Hypothalamus (tissue), 51 donors: ENCODE results near the gene PSKH1.
A peak's percentile ranks its signal among the peaks of the same experiment; 100 is the strongest.

Experiments used
- DNase-seq, 51 donors: peaks; one replicate each; lab custom pipeline; 2025; lab: John Stamatoyannopoulos, UW

The PSKH1 gene

GRCh38 chr16:67953641-67954375, 60.8 kb downstream of the PSKH1 start:
- DNase-seq: no peak

DNA sequence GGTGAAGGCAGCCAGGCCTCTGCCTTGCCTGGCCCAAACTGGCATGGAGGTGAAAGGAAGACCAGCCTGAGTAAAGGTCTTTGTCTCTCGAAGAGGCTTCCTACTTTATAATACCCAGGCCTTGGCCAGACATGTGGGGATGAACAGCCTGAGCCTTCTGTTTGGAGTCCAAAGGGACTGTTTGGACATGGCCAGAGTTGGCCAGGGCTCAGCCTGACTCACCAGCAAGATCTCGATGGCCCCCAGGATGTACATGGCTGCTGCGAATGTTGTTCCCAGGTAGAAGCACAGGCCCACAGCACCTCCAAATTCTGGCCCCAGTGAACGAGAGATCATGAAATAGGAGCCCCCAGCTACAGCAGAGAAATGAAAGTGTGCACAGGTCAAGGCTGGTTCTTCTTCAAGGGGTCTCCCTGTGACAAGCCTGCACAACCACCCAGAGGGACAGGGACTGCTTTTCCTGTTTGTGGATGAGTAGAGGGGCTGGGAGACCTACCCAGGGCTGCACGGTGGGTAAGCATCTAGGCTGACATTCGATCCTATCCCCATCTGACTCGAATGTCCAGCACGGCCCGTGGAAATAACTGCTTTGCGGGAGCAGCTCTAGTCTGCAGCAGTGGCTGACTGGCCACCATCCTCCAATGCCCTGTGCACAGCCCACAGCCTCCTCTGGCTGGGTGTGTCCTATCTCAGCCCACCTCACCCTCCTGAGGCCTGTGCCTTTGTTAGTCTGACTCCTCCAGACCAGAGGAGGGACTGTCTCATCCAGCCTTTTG, 61.6 kb downstream of the PSKH1 start:
- no peak for DNase-seq

GRCh38 chr16:67957622-67958021, 64.6 kb downstream of the PSKH1 start:
- DNase-seq: no peak

DNA sequence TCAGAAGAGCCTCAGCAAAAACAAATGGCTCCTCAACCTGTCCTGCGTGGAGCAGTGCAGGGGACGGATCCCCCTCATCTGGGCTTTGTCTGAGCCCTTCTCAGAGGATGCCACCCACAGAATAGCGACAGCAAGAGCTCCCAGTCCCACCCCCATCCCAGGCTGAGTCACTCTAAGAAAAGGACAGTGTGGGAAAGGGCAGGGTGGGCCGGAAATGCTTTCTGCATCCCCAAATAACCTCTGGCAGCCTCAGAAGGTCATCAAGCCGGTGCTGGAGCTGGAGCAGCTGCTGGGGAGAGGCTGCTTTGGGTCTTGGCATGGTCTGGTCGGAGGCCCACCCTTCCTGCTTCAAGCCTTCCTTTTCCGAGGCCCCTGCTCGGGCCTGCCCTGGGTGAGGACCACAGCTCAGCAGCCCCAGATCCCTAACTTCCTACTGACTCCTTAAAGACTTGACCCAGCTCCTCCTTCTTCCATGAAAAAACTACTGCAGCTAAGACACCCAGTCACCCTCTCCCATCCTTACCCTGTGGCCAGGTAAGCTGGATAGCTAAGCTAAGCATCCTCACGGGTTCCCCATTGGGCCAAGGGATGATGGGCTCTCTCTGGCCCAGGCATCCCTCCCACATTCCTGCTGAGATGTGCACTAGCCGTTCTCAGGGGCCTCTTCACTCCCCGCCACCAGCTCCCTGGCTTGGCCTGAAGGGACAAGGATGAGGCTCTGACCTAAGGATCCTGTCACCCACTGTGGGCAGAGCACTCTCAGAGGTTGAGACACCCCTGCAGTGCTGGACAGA, 66.7 kb downstream of the PSKH1 start:
- no peak for DNase-seq

GRCh38 chr16:67961551-67961957, 68.5 kb downstream of the PSKH1 start:
- DNase-seq: peak in 1 of 51 donors; percentile 25

- no peak for DNase-seq
Measured at GRCh38 chr16:67962135-67962534, 69.1 kb downstream of the PSKH1 start.

DNA sequence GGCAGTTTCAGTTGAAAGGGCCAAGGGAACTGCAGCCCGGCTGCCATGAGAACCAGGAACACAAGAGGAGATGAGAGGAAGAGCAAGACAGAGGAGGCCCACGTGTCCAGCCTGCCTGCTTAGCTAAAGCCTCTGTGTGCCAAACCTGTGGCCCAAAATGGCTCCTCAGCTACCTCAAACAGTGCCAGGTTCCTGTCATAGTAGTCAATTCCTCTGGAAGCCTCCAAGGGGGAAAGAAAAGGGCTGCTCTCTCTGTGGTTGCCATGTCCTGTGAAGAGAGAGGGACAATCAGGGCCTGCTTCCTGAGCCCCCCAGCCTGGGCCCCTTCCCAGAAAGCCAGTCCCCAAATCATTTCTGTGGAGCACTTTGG, 70.2 kb downstream of the PSKH1 start:
- DNase-seq: peak in 16 of 51 donors; percentile 5 to 62 (median 46)

DNA sequence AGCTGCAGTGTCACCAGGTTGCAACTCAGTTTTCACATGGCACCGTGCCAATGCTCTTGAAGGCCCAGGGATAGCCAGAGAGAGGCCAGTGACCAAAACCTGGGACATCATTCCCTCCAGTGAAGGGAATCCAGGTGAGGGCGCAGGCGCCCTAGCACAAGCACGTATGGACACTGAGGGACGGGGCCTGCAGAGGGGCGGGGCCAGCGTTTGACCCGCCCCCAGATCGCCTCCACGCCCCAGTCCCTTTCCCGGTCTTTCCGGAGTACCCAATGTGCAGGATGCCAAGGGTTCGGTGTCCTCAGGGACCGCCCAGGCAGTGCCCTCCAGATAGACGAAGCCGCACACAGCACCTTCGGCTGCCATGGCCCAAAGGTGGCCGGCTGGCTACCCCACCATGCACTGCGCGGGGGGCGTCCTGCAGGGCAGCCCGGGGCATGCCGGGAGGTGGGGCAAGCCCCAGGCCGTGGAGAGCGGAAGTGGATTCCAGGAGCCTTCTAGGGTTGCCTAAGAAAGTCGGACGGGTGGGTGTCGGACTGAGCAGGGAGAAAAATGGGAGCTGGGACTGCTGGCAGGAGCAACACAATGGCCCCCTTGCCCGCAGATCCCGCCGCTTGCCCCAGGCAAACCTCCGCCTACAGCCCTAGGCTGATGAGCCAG, 70.7 kb downstream of the PSKH1 start:
- DNase-seq: peak in 7 of 51 donors; percentile 18 to 55 (median 45)

DNA sequence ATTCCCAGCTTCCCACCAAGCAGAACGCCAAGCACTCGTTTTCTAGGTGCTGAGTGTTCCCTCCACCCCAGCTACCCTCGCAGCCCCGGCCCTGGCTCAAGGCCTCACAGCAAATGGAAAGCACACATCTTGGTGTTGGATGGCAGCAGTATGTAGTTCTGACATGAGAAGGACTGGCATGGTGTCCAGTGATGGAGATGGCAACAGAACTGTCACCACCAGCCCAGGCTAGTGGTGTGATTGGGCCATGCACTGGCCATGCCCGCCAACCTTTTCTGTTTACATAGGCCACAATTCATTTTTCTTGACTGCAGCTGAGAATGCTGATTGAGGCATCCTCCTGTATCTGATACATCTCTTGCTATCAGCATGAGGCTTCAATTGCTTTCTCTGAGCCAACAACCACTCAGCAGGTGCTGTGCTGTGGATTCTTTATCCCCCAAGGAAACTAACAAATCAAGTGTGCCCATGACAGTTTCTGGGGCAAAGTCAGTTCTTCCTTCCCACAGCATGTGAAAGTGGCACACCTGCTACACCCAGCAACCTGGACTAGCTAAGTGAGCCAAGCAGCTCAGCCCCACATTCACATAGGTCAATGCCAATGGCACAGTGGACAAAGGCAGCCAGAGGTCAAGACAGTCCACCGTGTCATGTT, 71.5 kb downstream of the PSKH1 start:
- no peak for DNase-seq

DNA sequence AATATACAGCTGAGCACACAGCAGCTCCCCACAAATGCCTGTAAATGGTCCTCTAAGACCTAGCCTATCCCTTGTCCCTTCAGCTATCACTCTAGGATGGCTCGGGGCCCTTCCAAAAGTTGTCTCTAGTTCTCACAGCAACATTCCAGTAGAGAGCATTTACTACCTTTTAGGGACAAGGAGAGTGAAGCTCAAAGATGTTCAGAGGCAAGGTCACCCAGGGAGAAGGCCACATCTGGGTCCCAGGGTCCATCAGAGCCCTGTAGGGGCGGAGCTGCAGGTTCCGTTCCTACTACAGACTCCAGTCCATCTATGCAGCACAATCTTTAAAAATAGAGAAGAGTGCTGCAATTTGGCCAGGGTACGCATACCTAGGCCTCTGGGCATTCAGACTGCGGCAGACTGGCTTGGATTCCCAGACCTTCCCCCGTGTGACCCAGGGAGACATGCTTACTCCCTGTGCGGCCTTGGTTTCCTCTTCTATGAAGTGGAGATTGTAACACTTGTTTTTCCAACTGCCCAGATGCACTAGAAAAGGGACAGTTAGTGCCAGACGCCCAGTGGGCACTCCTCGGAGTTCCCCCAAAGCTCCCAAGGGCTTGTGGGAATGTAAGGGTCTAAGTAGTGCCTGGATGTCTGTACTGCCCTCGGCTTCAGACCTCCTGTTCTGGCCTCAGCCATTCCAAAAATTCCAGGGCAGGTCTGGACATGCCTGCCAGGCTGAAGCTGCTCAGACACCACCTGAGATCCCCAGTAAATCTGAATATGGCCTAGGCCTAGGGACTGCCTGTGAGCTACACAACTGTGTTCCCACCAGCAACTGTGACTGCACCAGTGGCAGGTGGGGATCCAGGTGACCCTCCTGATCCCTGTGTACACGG, 72.9 kb downstream of the PSKH1 start:
- no peak for DNase-seq

GRCh38 chr16:67966549-67967182, 73.6 kb downstream of the PSKH1 start:
- DNase-seq: peak in 1 of 51 donors; percentile 31

DNA sequence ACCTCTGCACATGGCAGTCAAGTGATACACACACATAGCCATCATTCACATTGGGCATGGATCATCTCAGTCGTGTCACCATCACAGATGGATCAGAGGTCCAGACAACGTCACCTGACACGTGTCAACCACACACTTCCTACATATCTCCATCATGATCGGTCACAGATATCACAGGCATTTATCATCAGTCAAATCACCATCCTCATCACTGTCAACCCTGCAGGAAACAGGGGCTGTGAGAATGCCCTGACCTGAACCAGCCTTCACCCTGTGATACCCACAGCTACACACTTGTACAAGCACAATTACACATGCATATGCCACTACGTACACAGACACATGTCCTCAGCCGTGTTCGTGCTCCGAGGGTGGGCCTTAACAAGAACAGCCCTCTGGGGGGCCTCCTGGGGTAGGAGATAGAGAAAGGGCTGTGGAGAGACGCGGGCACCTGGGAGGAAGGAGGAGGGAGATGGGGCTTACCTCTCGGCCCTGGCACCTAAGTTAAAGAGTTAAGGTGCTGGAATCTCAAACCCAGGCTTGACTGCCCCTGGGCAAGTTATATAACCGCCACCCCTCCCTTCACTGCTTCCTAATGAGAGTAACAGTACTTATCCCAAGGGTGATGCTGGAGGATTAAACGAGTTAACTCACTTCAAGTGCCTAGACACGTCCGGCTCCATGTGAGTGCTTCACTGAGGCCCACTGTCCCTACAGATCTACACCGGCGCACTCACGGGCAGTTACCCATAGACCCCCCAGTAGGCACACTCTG, 74.3 kb downstream of the PSKH1 start:
- no peak for DNase-seq

DNA sequence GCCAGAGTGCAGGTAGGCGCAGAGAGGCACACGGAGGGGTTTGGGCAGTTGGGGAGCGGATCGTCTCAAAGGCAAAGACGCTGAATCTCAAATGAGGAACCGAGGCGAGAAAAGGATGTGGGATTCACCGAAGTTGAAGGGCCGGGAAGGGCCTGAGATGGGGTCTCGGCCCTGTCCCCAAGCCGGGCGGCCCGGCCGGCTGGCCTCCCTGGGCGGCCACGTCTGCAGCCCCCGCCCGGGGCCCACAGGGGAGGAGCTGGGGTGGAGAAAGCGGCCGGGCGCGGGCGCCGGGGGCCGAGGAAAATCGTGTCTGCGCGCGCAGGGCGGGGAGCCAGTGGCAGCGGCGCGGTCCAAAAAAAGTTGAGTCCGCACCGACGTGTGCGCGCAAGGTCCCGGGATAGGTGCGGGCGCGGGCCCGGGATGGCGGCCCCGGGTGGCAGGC, 74.9 kb downstream of the PSKH1 start:
- DNase-seq: peak in 4 of 51 donors; percentile 13 to 49 (median 42)

DNA sequence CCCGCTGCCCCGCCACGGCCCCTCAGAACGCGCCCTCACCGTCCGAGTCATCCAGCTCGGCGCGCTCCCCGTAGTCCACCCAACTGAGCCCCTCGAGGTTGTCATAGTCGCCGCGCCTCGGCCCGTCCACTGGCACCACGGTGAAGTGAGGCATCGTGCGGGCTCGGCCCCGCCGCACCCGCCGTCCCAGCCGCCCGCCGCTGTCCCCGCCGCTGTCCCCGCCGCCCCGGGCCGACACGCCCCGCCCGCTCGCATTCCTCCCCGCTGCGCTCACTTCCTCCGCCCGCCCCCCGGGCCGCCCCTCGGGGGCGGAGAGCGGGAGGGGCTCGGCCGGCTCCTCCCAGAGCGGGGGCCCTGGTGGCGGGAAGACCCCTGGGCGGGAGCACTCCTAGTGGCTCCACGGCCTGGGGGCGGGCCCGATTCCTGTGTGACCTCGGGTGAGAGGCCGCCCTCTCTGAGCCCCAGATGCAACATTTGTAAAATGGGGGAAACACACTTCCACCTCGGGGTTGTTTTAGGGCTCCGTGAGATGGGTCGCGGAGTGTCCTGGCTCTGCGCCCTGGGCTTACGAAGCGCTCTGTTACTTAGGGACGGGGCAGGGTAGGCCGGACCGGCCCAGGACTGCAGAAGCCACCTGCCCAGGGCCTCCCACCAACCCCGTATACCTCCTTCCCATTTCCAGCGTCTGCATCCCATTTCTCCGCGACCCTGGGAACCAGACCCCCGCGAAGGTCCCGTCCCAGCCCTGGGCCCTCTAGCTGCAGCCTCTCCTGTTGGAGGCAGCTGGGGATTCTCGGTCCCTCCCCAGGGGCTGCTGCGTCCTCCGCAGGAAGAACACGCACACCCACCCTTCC, 75.6 kb downstream of the PSKH1 start, which contains the start of gene SLC12A4:
Gene SLC12A4 (minus strand): TSS at position 238 of the 854 bp plus-strand sequence. CDS start 84 bp downstream, at position 154.
- DNase-seq: peak in 44 of 51 donors; percentile 13 to 80 (median 56)

DNA sequence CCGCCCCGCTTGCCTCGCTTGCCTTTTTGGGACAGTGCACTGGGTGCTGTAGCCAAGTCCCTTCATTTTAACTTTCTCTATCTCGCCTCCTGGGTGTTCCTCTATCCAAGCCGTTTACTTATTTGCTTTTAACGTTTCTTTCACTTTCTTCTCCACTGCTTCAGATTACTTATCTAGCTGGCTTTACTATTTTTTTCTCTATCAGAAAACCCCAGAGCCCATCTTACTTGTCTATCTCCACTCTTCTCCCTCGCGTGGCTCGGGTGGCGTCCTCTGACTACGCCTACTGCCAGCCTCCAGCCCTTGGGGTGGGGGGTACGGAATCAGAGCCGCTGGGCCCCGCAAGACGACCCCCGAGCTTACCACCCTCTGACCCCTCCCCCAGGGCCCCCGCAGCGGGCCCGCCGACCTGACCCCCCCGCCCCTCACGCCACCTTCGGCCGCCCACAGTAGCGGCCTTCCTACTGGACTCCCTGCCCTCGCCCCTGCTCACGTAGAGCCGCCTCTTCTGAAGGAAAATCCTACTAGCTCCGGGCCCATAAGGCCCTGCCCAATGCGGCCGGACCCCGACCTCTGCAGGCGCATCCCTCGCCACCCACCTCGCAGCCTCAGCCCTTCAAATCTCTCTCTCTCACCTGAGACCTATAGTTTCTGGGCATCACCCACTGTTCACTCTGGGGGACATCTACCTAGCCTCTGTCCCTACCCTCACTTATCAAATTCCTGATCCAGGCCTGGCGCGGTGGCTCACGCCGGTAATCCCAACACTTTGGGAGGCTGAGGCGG, 76.4 kb downstream of the PSKH1 start:
- no peak for DNase-seq

DNA sequence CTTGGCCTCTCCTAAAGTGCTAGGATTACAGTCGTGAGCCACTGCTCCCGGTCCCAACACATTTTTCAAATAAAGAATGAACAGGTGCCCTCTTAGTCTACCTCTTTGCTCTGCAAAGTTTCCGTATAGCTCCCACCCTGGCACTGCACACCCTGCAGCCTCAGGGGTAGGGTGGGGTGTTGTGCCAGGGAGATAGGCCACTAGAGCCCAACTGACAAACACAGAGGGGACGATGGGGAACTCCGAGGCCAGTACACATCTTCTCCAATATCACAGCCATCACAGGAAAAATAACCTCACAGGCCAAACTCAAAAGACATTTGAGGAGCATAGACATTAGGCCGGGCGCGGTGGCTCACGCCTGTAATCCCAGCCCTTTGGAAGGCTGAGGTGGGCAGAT, 78.1 kb downstream of the PSKH1 start:
- DNase-seq: no peak
